SH-SY5Y (cell line): ENCODE data around the gene PHKA1.

Experiments used
- GATA2 ChIP-seq: IDR thresholded peaks from 2 replicates; pipeline ENCODE4 v1.6.1; 2011; ENCODE audit warnings: mild to moderate bottlenecking, low read depth, low read length
- GATA3 ChIP-seq: IDR thresholded peaks from 2 replicates; pipeline ENCODE4 v1.6.1; 2011; ENCODE audit warnings: low read depth, mild to moderate bottlenecking, low read length, moderate library complexity

DNA sequence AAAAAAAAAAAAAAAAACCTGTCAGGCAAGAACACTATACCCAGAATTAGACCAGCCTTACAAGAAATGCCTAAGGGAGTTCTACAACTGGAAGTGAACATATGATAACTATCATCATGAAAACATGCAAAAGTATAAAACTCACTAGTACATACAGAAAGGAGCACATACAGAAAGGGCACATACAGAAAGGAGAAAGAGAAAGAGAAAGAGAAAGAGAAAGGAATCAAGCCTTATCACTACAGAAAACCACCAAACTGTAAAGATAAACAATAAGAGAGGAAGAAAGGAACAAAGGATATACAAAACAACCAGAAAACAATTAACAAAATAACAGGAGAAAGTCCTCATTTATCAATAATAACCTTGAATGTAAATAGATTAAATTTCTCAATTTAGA, 50.4 kb downstream of the PHKA1 start:
- no peak for TF ChIP-seq GATA2
- no peak for TF ChIP-seq GATA3
